ENCODE results near the gene CDK4.

GRCh38 chr12:57752668-57753000, 524 bp upstream of the CDK4 start:
- TF ChIP-seq, protein P1, sequence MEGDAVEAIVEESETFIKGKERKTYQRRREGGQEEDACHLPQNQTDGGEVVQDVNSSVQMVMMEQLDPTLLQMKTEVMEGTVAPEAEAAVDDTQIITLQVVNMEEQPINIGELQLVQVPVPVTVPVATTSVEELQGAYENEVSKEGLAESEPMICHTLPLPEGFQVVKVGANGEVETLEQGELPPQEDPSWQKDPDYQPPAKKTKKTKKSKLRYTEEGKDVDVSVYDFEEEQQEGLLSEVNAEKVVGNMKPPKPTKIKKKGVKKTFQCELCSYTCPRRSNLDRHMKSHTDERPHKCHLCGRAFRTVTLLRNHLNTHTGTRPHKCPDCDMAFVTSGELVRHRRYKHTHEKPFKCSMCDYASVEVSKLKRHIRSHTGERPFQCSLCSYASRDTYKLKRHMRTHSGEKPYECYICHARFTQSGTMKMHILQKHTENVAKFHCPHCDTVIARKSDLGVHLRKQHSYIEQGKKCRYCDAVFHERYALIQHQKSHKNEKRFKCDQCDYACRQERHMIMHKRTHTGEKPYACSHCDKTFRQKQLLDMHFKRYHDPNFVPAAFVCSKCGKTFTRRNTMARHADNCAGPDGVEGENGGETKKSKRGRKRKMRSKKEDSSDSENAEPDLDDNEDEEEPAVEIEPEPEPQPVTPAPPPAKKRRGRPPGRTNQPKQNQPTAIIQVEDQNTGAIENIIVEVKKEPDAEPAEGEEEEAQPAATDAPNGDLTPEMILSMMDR (conservative IDR thresholded peaks at IDR 0.05): no peak
- TF ChIP-seq ZFX (IDR thresholded peaks at IDR 0.05): no peak

Measured in C4-2B (cell line).